ENCODE measurements around the gene TMEM9B. TPM values are rescaled to one million over a fixed set of nuclear protein-coding genes. Genes with fewer than 3 reads are reported as not detected.

Gene TMEM9B
- total RNA-seq, 1 donor, result 57.8 TPM

DNA sequence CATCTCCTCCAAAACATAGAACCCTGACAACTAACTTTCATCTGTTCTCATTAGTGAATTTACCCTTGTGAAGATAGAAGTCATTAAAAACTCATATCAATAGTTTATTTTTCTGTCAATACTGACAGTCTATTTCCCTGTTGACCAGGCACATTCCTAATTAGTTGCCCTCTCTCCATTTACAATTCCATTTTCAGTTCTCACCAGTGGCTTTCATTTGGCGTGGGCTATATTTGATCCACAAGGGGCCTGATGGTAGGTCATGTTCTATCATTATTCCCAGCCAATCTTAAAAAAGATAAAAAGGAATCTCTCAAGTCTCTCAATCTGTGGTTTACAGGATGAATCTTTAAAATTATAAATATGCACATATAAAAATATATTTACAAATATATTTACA is 57.1 kb downstream of the TMEM9B start:
- TF ChIP-seq, protein P1, sequence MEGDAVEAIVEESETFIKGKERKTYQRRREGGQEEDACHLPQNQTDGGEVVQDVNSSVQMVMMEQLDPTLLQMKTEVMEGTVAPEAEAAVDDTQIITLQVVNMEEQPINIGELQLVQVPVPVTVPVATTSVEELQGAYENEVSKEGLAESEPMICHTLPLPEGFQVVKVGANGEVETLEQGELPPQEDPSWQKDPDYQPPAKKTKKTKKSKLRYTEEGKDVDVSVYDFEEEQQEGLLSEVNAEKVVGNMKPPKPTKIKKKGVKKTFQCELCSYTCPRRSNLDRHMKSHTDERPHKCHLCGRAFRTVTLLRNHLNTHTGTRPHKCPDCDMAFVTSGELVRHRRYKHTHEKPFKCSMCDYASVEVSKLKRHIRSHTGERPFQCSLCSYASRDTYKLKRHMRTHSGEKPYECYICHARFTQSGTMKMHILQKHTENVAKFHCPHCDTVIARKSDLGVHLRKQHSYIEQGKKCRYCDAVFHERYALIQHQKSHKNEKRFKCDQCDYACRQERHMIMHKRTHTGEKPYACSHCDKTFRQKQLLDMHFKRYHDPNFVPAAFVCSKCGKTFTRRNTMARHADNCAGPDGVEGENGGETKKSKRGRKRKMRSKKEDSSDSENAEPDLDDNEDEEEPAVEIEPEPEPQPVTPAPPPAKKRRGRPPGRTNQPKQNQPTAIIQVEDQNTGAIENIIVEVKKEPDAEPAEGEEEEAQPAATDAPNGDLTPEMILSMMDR (IDR thresholded peaks at IDR 0.05; ENCODE audit: insufficient read depth, low read length), result no peak
- no peak overlapping the region for H3K4me3 ChIP-seq (ENCODE audit: low read depth, low read length)
- no peak for DNase-seq (ENCODE audit: low read depth)

- peak; percentile 93 for DNase-seq (ENCODE audit: low read depth)
- no peak overlapping the region for H3K4me3 ChIP-seq (ENCODE audit: low read depth, low read length)
- TF ChIP-seq, protein P1 (IDR thresholded peaks at IDR 0.05; ENCODE audit: insufficient read depth, low read length), result no peak
Observed at GRCh38 chr11:8905528-8906165, 58.6 kb downstream of the TMEM9B start.

- no peak for DNase-seq (ENCODE audit: low read depth)
- TF ChIP-seq, protein P1 (IDR thresholded peaks at IDR 0.05; ENCODE audit: insufficient read depth, low read length), result no peak
- H3K4me3 ChIP-seq (ENCODE audit: low read depth, low read length), result no peak overlapping the region
Observed at GRCh38 chr11:8899119-8899753, 65.0 kb downstream of the TMEM9B start.

Small RNA genes within 50 kb of the gene (small RNA-seq; reads per million reads assigned to genes)
- gene RF00019, result not detected

Other genes with a start within 250 kb of the TMEM9B start
- gene AKIP1, start 53.3 kb downstream of the TMEM9B start, total RNA-seq (ENCODE audit: low replicate concordance), result 22.1 and 32.7 TPM in 2 replicates
- gene C11orf16, start 31.5 kb downstream of the TMEM9B start, total RNA-seq (ENCODE audit: low replicate concordance), result not detected in 2 replicates
- gene ASCL3, start 21.4 kb downstream of the TMEM9B start, total RNA-seq (ENCODE audit: low replicate concordance), result not detected in 2 replicates
- gene NRIP3, start 39.6 kb upstream of the TMEM9B start, total RNA-seq (ENCODE audit: low replicate concordance), result 4.3 and 21.3 TPM in 2 replicates
- gene SCUBE2, start 127.2 kb upstream of the TMEM9B start, total RNA-seq (ENCODE audit: low replicate concordance), result 0.54 and 1.1 TPM in 2 replicates

Data from fibroblast of the aortic adventitia (primary cell).